Stimulated activated CD8-positive, alpha-beta memory T cell treated with anti-CD3 and anti-CD28 coated beads, Interleukin-12 subunit alpha, Interleukin-12 subunit beta, amount 100 ng/mL, for 4 hours (primary cell): Measurements from ENCODE around the gene IQCN.
A peak's percentile ranks its signal among the peaks of the same experiment; 100 is the strongest.

Source experiments
- DNase-seq: peaks from one replicate; pipeline ENCODE4 v3.0.0-alpha.2; 2020; ENCODE audit warnings: low read depth

IQCN gene

GRCh38 chr19:18304458-18305310, 30.4 kb upstream of the IQCN start:
- peak; percentile 83 for DNase-seq

DNA sequence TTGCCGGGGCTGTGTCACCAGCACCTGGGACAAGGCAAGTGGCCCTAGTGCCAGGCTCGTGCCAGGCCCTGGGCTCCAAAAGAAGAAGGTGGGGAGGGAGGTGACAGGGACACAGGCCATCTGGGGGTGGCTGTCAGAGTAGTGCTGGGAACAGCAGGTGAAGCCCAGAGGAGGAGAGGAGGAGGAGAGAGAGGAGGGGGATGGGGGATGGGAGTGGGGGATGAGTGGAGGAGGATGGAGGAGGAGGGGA, 29.9 kb upstream of the IQCN start:
- no peak for DNase-seq

- no peak for DNase-seq
Observed at GRCh38 chr19:18301718-18302111, 27.5 kb upstream of the IQCN start.

- no peak for DNase-seq
Observed at GRCh38 chr19:18300930-18301717, 26.9 kb upstream of the IQCN start.

DNA sequence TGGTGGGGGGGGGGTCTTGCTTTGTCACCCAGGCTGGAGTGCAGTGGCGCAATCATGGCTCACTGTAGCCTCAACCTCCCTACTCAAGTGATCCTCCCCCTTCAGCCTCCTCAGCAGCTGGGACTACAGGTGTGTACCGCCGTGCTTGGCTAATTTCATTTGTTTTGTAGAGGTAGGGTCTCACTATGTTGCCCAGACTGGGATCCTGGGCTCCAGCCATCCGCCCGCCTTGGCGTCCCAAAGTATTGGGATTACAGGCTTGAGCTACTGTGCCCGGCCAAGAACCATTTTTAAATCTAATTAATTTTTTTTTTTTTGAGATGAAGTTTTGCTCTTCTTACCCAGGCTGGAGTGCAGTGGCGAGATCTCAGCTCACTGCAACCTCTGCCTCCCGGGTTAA, 25.4 kb upstream of the IQCN start:
- DNase-seq = no peak

DNA sequence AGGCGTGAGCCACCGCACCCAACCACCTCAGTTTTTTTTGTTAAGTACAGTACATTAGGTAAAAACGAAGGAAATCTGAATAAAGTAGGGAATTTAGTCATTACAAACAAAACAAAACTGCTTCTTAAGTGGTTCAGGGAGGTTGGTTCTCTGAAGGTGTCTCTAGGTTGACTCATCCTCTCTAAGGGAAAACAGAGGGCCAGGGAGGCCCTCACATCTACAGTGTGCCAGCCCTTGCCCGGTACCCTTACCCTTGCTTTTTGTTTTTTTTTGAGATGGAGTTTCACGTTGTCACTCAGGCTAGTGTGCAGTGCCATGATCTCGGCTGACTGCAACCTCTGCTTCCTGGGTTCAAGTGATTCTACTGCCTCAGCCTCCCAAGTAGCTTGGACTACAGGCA, 24.3 kb upstream of the IQCN start:
- no peak for DNase-seq

DNA sequence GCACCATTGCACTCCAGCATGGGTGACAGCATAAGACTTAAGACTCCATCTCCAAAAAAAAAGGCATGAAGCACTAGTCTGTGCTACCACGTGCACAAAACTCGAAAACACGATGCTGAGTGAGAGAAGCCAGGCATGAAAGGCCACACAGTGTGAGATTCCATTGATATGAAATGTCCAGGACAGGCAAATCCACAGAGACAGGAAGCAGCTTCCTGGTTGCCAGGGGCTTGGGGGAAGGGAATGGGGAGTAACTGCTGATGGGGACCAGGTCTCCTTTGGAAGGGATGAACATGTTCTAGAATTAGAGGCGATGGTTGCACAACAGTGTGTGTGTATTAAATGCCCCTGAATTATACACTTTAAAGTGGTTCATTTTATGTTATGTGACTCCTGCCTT, 23.1 kb upstream of the IQCN start:
- no peak for DNase-seq

DNA sequence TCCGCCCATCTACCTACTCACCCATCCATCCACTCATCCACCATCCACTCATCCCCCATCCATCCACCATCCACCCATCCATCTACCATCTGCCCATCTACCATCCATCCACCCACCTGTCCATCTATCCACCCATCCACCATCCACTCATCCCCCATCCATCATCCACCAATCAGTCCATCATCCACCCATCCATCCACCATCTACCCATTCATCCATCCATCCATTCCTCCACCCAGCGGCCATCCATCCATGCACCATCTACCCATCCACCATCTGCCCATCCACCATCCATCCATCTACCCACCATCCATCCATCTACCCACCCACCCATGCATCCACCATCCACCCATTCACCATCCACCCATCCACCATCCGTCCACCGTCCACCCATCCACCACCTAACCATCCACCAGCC, 20.8 kb upstream of the IQCN start:
- no peak for DNase-seq

- peak; percentile 83 for DNase-seq
Observed at GRCh38 chr19:18294467-18294864, 20.2 kb upstream of the IQCN start.

GRCh38 chr19:18293642-18294466, 19.6 kb upstream of the IQCN start:
- DNase-seq = no peak

GRCh38 chr19:18292810-18293641, 18.8 kb upstream of the IQCN start:
- DNase-seq = no peak

DNA sequence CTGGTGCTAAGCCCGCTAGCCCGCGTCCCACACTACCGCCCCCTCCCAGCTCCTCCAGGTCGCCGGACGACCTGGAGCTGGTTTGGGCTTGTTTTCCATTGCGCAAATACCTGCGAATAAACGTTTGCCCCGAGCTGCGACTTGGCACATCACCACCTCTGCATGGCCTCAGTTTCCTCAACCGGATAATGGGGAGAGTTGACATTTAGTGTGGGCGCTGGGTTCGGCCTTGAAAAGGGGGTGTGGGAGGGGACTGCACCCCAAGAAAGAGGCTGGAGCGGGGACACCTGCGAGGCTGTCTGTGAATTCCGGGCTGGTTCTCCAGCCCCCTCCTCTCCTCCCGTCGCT, 18.2 kb upstream of the IQCN start:
- DNase-seq = no peak

GRCh38 chr19:18291590-18292461, 17.6 kb upstream of the IQCN start:
- DNase-seq = peak; percentile 80

DNA sequence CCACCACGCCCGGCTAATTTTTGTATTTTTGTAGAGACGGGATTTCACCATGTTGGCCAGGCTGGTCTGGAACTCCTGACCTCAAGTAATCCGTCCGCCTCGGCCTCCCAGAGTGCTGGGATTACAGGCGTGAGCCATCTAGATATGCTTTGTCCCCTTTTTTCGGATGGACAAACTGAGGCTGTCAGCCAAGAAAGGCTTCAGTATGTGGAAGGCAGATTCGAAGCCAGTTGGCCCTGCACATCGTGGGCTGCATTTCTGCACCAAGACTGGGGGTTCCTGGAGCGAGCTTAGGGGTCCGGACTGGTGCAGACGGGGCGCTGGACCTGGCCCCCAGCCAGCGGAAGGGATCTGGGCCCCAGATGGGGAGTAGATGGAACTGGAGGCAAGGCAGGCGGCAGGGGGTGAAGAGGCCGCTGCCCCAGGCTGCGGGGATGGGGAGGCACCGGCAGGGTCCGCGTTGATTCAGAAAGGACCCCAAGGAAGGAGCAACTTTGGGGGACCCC, 16.8 kb upstream of the IQCN start:
- DNase-seq = no peak

DNA sequence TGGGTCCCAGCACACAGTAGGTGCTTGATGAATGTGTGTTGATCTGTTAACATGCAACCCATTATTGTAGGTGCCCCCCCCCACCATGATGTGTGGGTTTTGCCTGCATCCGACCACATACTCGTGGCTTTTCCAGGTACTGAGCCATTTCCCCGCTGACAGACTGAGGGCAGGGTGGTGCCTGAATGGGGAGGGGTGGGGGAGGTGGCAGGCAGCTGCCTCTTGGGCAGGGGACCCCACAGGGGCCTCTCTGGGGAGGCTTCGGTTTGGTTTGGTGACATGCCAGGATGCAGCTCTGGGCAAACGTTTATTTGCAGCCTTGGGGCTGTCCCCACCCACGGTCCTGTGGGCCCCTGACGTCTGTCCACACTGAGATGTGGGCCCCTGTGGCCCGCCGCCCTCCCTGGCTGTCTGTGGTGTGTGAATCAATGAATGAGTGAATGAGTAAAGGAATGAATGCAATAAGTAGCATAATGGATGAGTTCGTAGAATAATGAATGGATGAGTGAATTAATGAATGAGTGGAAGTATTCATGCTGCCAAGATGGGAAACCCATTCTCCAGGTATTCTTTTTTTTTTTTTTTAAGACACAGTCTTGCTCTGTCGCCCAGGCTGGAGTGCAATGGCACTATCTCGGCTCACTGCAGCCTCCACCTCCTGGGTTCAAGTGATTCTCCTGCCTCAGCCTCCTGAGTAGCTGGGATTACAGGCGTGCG, 16.2 kb upstream of the IQCN start:
- DNase-seq = peak; percentile 76

DNA sequence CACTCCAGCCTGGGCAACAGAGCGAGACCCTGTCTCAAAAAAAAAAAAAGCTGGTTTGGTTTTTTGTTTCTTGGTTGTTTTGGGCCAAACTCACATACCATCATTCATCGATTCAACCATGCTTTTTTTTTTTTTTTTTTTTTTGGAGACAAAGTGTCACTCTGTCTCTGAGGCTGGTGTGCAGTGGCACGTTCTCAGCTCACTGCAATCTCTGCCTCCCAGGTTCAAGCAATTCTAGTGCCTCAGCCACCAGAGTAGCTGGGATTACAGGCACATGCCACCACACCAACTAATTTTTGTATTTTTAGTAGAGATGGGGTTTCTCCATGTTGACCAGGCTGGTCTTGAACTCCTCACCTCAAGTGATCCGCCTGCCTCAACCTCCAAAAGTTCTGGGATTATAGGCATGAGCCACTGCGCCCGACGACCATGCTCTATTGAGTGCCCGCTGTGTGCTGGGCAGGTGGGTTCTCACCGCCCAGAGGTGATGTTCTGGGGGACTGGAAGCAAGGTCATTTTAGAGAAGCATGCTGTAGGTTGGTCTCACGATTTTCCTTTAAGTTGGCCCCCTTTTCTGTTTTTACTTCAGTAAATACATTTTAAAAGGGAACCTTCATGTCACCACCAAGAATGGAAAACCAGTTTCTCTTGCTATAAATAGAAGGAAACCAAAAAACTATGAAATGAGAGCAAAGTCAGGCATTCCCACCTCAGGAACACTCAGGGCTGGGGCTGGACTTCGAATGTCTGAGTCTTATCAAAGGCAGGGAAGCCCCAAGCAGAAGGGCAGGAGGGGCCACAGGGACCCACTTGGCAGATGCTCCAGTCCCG, 15.4 kb upstream of the IQCN start:
- DNase-seq = no peak

GRCh38 chr19:18287836-18288772, 13.9 kb upstream of the IQCN start:
- no peak for DNase-seq
